Loucy (cell line): Measurements from ENCODE around the gene RBM10.

Experiments
- H2AFZ ChIP-seq: fragments of 200-600 bp; sonication (generic); 2 replicates; pipeline ENCODE4 v1.6.0; 2016; ENCODE audit warnings: antibody characterized with exemption, mild to moderate bottlenecking, low read length, moderate library complexity
- H3F3A ChIP-seq: fragments of 200-600 bp; 2 replicates; pipeline ENCODE4 v1.6.0; 2016; ENCODE audit warnings: antibody characterized with exemption, low read depth, mild to moderate bottlenecking
- H3K27me3 ChIP-seq: fragments of 200-600 bp; sonication (generic); 2 replicates; pipeline ENCODE4 v1.6.1; 2014; ENCODE audit warnings: low read length, mild to moderate bottlenecking; ENCODE audit not compliant: insufficient read depth, poor library complexity, severe bottlenecking
- H3K36me3 ChIP-seq: fragments of 200-600 bp; sonication (generic); 2 replicates; pipeline ENCODE4 v1.6.1; 2016; ENCODE audit warnings: low read length; ENCODE audit not compliant: insufficient read depth
- H3K4me1 ChIP-seq: fragments of 200-600 bp; sonication (generic); 2 replicates; pipeline ENCODE4 v1.5.1; 2014; ENCODE audit warnings: low read length, mild to moderate bottlenecking; ENCODE audit not compliant: insufficient read depth, poor library complexity, severe bottlenecking
- H3K4me2 ChIP-seq: fragments of 200-600 bp; sonication (generic); 2 replicates; pipeline ENCODE4 v1.6.0; 2014; ENCODE audit warnings: antibody characterized with exemption, low read length, low read depth, mild to moderate bottlenecking; ENCODE audit not compliant: poor library complexity, severe bottlenecking
- H3K4me3 ChIP-seq: fragments of 200-600 bp; sonication (generic); 2 replicates; pipeline ENCODE4 v1.5.1; 2014; ENCODE audit warnings: low read length, mild to moderate bottlenecking, mixed read lengths; ENCODE audit not compliant: poor library complexity, severe bottlenecking
- H3K79me2 ChIP-seq: fragments of 200-600 bp; sonication (generic); 2 replicates; pipeline ENCODE4 v1.6.1; 2014; ENCODE audit warnings: low read length; ENCODE audit not compliant: insufficient read depth
- H3K9ac ChIP-seq: fragments of 200-600 bp; sonication (generic); 2 replicates; pipeline ENCODE4 v1.6.0; 2014; ENCODE audit warnings: mild to moderate bottlenecking, low read depth, low read length, moderate library complexity; ENCODE audit not compliant: poor library complexity, severe bottlenecking
- H3K9me2 ChIP-seq: fragments of 200-600 bp; sonication (generic); replicated peaks from 2 replicates; pipeline ENCODE4 v1.6.1; 2016; ENCODE audit warnings: low read depth, low read length, mixed read lengths
- H3K9me3 ChIP-seq: fragments of 200-600 bp; sonication (generic); 2 replicates; pipeline ENCODE4 v1.6.1; 2014; ENCODE audit warnings: mild to moderate bottlenecking, antibody characterized with exemption, low read length, low read depth; ENCODE audit not compliant: insufficient read depth
- H4K20me1 ChIP-seq: fragments of 200-600 bp; sonication (generic); 2 replicates; pipeline ENCODE4 v1.6.0; 2014; ENCODE audit warnings: antibody characterized with exemption, low read length, mild to moderate bottlenecking; ENCODE audit not compliant: insufficient read depth, poor library complexity, severe bottlenecking
- EZH2phosphoT487 ChIP-seq: fragments of 200-600 bp; IDR thresholded peaks from 2 replicates; pipeline ENCODE4 v1.6.1; 2018; ENCODE audit warnings: antibody characterized with exemption, mild to moderate bottlenecking, moderate library complexity, borderline replicate concordance
- TF ChIP-seq, protein P1 (sequence below): fragments of 200-600 bp; sonication (generic); conservative IDR thresholded peaks from 2 replicates; pipeline ENCODE4 v1.5.1; 2014; ENCODE audit warnings: mild to moderate bottlenecking, antibody characterized with exemption, low read length

The RBM10 gene

DNA sequence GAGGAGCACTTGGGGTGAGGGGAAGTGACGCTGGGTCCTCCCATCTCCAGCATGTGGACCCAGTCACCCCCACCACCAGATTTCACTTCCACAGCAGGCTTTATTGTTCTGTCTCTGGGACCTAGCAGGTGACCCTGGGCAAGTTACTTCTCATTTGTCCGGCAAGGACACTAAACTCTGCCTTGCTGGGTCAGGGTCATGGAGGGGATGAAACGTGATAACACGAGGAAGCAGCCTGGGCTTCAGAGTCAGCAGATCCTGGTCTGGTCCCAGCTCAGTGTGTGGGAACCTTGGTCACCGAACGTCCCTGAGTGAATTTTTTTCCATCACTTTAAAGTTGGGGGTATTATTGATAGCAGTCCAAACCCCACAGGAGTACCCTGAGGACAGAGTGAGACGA is 52.5 kb downstream of the RBM10 start:
- no peaks in the 10 kb centered on the region for H3K9me2 ChIP-seq
- no peaks in the 10 kb centered on the region for H3F3A ChIP-seq
- TF ChIP-seq, protein P1, sequence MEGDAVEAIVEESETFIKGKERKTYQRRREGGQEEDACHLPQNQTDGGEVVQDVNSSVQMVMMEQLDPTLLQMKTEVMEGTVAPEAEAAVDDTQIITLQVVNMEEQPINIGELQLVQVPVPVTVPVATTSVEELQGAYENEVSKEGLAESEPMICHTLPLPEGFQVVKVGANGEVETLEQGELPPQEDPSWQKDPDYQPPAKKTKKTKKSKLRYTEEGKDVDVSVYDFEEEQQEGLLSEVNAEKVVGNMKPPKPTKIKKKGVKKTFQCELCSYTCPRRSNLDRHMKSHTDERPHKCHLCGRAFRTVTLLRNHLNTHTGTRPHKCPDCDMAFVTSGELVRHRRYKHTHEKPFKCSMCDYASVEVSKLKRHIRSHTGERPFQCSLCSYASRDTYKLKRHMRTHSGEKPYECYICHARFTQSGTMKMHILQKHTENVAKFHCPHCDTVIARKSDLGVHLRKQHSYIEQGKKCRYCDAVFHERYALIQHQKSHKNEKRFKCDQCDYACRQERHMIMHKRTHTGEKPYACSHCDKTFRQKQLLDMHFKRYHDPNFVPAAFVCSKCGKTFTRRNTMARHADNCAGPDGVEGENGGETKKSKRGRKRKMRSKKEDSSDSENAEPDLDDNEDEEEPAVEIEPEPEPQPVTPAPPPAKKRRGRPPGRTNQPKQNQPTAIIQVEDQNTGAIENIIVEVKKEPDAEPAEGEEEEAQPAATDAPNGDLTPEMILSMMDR, result no peak
- H3K4me3 ChIP-seq, result peak overlapping the region; percentile 97
- H4K20me1 ChIP-seq, result peaks cover 40% of the 10 kb centered on the region
- no peak overlapping the region for H3K9ac ChIP-seq
- peaks cover 57% of the 10 kb centered on the region for H3K79me2 ChIP-seq
- peaks cover 5% of the 10 kb centered on the region for H3K27me3 ChIP-seq
- no peaks in the 10 kb centered on the region for H3K9me3 ChIP-seq
- no peak overlapping the region for H2AFZ ChIP-seq
- H3K36me3 ChIP-seq, result peaks cover 39% of the 10 kb centered on the region; the same call in 1 of the 2 replicates
- H3K4me1 ChIP-seq, result peaks cover 28% of the 10 kb centered on the region
- peak overlapping the region; percentile 92 for H3K4me2 ChIP-seq

DNA sequence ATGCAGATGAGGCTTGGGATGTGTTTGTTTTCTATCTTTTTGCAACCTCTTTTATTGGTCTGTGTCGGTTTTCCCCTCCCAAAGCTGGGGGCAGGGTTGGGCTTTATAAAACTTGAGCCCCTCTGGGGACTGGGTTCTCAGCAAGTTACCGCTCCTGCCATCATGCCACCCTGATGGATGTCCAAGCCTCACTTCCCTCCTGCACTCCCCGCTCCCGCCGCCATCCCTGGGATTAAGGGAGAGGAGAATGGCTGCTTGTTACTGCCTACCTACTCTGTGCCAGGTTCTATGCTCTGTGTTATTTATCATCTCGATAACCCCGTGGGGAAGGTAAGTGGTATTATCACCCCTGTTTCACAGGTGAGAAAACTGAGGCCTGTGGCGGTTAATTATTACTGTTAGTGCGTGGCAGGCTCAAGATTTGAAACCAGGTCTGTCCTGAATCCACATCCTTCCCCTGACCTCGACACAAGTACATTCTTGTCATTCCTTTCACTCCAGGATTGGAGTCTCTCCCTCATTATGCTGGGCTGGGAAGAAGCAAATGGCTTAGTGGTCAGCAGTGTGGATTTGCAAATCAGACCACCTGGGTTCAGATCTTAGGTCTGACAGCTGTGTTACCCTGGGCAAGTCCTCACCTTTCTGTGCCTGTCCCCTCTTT is 53.1 kb downstream of the RBM10 start:
- Histone ChIP-seq H4K20me1 (peaks cover 40% of the 10 kb centered on the region), H3K4me3 (peak overlapping the region; percentile 97)

DNA sequence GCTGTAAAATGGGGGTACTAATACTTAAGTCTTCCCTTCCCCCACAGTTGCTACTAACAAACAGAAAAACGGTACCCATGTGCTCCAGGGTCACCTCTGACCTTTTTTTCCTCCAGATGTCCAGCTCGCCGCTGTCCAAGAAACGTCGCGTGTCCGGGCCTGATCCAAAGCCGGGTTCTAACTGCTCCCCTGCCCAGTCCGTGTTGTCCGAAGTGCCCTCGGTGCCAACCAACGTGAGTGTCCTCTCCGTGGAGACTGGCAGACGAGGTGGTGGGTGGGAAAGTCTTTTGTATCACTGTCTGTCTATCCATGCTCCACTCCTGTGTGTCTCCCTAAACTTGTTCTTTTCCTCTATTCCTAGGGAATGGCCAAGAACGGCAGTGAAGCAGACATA is 53.7 kb downstream of the RBM10 start:
- peaks cover 28% of the 10 kb centered on the region for H3K4me1 ChIP-seq
- TF ChIP-seq EZH2phosphoT487, result no peak
- TF ChIP-seq, protein P1, result no peak
- peaks cover 5% of the 10 kb centered on the region for H3K27me3 ChIP-seq
- H4K20me1 ChIP-seq, result peaks cover 40% of the 10 kb centered on the region
- peaks cover 57% of the 10 kb centered on the region for H3K79me2 ChIP-seq
- H3K9ac ChIP-seq, result no peak overlapping the region
- peaks cover 49% of the 10 kb centered on the region; the same call in 1 of the 2 replicates for H3K36me3 ChIP-seq
- no peak overlapping the region for H2AFZ ChIP-seq
- H3K4me3 ChIP-seq, result no peak overlapping the region
- no peaks in the 10 kb centered on the region for H3F3A ChIP-seq
- H3K4me2 ChIP-seq, result peak overlapping the region; percentile 92
- no peaks in the 10 kb centered on the region for H3K9me2 ChIP-seq
- no peaks in the 10 kb centered on the region for H3K9me3 ChIP-seq

More for the DNA sequence above, 53.1 kb downstream of the RBM10 start:
- H3K9me2 ChIP-seq, result no peaks in the 10 kb centered on the region
- peaks cover 28% of the 10 kb centered on the region for H3K4me1 ChIP-seq
- peaks cover 5% of the 10 kb centered on the region for H3K27me3 ChIP-seq
- no peak overlapping the region for H2AFZ ChIP-seq
- H3K36me3 ChIP-seq, result peaks cover 45% of the 10 kb centered on the region; the same call in 1 of the 2 replicates
- TF ChIP-seq EZH2phosphoT487, result no peak
- TF ChIP-seq, protein P1, result no peak
- no peaks in the 10 kb centered on the region for H3K9me3 ChIP-seq
- H3F3A ChIP-seq, result no peaks in the 10 kb centered on the region
- H3K4me2 ChIP-seq, result peak overlapping the region; percentile 92
- H3K79me2 ChIP-seq, result peaks cover 57% of the 10 kb centered on the region
- H3K9ac ChIP-seq, result no peak overlapping the region
